H1 (cell line): ENCODE measurements around the gene CEACAM16. TPM values are rescaled to one million over a fixed set of nuclear protein-coding genes. Genes with fewer than 3 reads are reported as not detected.

ENCODE experiments used
- CTCF ChIA-PET: fragments of 300-600 bp; sonication (Branson Sonifier 250); formaldehyde crosslinking; loops from one replicate; lab custom pipeline; 2021; ENCODE audit not compliant: partially characterized antibody; lab: Charles Lee
- POLR2A ChIA-PET: fragments of 300-600 bp; sonication (Branson Sonifier 250); formaldehyde crosslinking; loops from one replicate; lab custom pipeline; 2021; ENCODE audit warnings: inconsistent platforms; ENCODE audit not compliant: partially characterized antibody; lab: Charles Lee
- DNase-seq, 2 experiments: peaks; one replicate each; pipeline versions ENCODE4 v3.0.0 to v3.0.0-alpha.2; 2010 to 2022; ENCODE audit warnings: low spot score in 2 of 2, low read depth in 1 of 2, mixed read lengths in 1 of 2
- FAIRE-seq: peaks from 2 replicates; lab custom pipeline; 2011; peaks lifted over from hg19 to GRCh38; lab: Jason Lieb, UNC
- H2AFZ ChIP-seq: 2 replicates; pipeline ENCODE4 v1.8.1; 2012; ENCODE audit warnings: low read length, inconsistent platforms
- H2AK5ac ChIP-seq: 2 replicates; pipeline ENCODE4 v1.6.1; 2013; ENCODE audit warnings: low read depth, low read length
- H2BK120ac ChIP-seq: replicated peaks from 2 replicates; pipeline ENCODE3; 2013; ENCODE audit warnings: low read depth, low read length, inconsistent platforms
- H2BK12ac ChIP-seq: 2 replicates; pipeline ENCODE4 v1.6.1; 2013; ENCODE audit warnings: low read depth, low read length
- H2BK15ac ChIP-seq: 2 replicates; pipeline ENCODE4 v1.6.1; 2013; ENCODE audit warnings: low read length
- H2BK20ac ChIP-seq: 2 replicates; pipeline ENCODE4 v1.6.1; 2013; ENCODE audit warnings: low read length
- H2BK5ac ChIP-seq: 2 replicates; pipeline ENCODE4 v1.6.1; 2013; ENCODE audit warnings: low read depth, low read length
- H3K14ac ChIP-seq: 2 replicates; pipeline ENCODE4 v1.6.1; 2013; ENCODE audit warnings: inconsistent platforms; ENCODE audit not compliant: insufficient read length
- H3K18ac ChIP-seq: 2 replicates; pipeline ENCODE4 v1.6.1; 2013; ENCODE audit warnings: low read length; ENCODE audit errors: extremely low read depth
- H3K23ac ChIP-seq: 2 replicates; pipeline ENCODE4 v1.6.1; 2013; ENCODE audit warnings: inconsistent platforms; ENCODE audit not compliant: insufficient read length
- H3K23me2 ChIP-seq: 2 replicates; pipeline ENCODE4 v1.6.1; 2013; ENCODE audit warnings: low read depth, low read length
- H3K27ac ChIP-seq: 2 replicates; pipeline ENCODE4 v1.6.1; 2011; ENCODE audit warnings: low read depth, low read length, inconsistent platforms
- H3K27me3 ChIP-seq, 4 experiments: replicated peaks in 1 of 4; 1 replicate in 1 of 4; 2 replicates in 3 of 4; pipeline versions ENCODE4 v1.6.1 to v1.8.1; 2011 to 2013; ENCODE audit warnings: low read length in 3 of 4, mild to moderate bottlenecking in 3 of 4, inconsistent platforms in 2 of 4, mixed read lengths in 2 of 4, moderate library complexity in 1 of 4; ENCODE audit not compliant: control insufficient read depth in 3 of 4, insufficient read depth in 3 of 4; ENCODE audit errors: extremely low read depth in 1 of 4
- H3K36me3 ChIP-seq, 4 experiments: 2 replicates each; pipeline versions ENCODE4 v1.6.1 to v1.8.1; 2011 to 2013; ENCODE audit warnings: mild to moderate bottlenecking in 4 of 4, low read length in 3 of 4, moderate library complexity in 2 of 4, control low read depth in 1 of 4, inconsistent platforms in 1 of 4; ENCODE audit not compliant: insufficient read depth in 4 of 4, control insufficient read depth in 2 of 4
- H3K4ac ChIP-seq: replicated peaks from 2 replicates; pipeline ENCODE3; 2013; ENCODE audit warnings: low read length, low read depth, mixed read lengths, inconsistent platforms; ENCODE audit not compliant: insufficient read length
- H3K4me1 ChIP-seq, 4 experiments: replicated peaks in 1 of 4; 1 replicate in 1 of 4; 2 replicates in 3 of 4; pipeline versions ENCODE4 v1.6.1 to v1.8.1; 2011 to 2013; ENCODE audit warnings: low read length in 3 of 4, inconsistent platforms in 2 of 4, mixed read lengths in 1 of 4; ENCODE audit not compliant: insufficient read depth in 4 of 4, control insufficient read depth in 3 of 4
- H3K4me2 ChIP-seq, 2 experiments: 2 replicates each; pipeline versions ENCODE4 v1.6.1 to v1.8.1; 2011 to 2013; ENCODE audit warnings: low read depth in 2 of 2, low read length in 2 of 2, control low read depth in 1 of 2, inconsistent platforms in 1 of 2, mild to moderate bottlenecking in 1 of 2; ENCODE audit not compliant: insufficient read depth in 1 of 2
- H3K4me3 ChIP-seq, 4 experiments: fragments of 200-600, 300-600 bp in 1 of 4; sonication (generic), shearing (Covaris generic), sonication (Bioruptor Twin) in 1 of 4; 2 replicates each; pipeline versions ENCODE4 v1.5.1 to v1.8.1; 2011 to 2016; ENCODE audit warnings: low read length in 4 of 4, low read depth in 3 of 4, control low read depth in 2 of 4, inconsistent platforms in 2 of 4, mild to moderate bottlenecking in 2 of 4, mixed read lengths in 1 of 4, moderate library complexity in 1 of 4; ENCODE audit not compliant: insufficient read depth in 2 of 4; ENCODE audit errors: extremely low read depth in 1 of 4
- H3K56ac ChIP-seq: replicated peaks from 2 replicates; pipeline ENCODE3; 2013; ENCODE audit warnings: low read depth, mild to moderate bottlenecking, mixed read lengths, low read length, inconsistent platforms; ENCODE audit not compliant: insufficient read length
- H3K79me1 ChIP-seq: 2 replicates; pipeline ENCODE4 v1.6.1; 2013; ENCODE audit warnings: low read depth, low read length, control low read depth
- H3K79me2 ChIP-seq, 2 experiments: 2 replicates each; pipeline versions ENCODE4 v1.6.1 to v1.8.1; 2012 to 2013; ENCODE audit warnings: low read length in 2 of 2, mild to moderate bottlenecking in 2 of 2, inconsistent platforms in 1 of 2; ENCODE audit not compliant: insufficient read depth in 2 of 2, control insufficient read depth in 1 of 2
- H3K9ac ChIP-seq, 4 experiments: replicated peaks in 1 of 4; 1 replicate in 1 of 4; 2 replicates in 3 of 4; pipeline versions ENCODE4 v1.6.1 to v1.8.1; 2011 to 2013; ENCODE audit warnings: low read depth in 3 of 4, low read length in 3 of 4, control low read depth in 2 of 4, mild to moderate bottlenecking in 2 of 4, moderate library complexity in 2 of 4, inconsistent platforms in 1 of 4; ENCODE audit errors: extremely low read depth in 1 of 4
- H3K9me3 ChIP-seq, 2 experiments: 2 replicates each; pipeline versions ENCODE4 v1.6.1 to v1.8.1; 2012 to 2013; ENCODE audit warnings: mild to moderate bottlenecking in 2 of 2, moderate library complexity in 2 of 2, control low read depth in 1 of 2, inconsistent platforms in 1 of 2, low read depth in 1 of 2, low read length in 1 of 2, mixed read lengths in 1 of 2; ENCODE audit not compliant: insufficient read depth in 2 of 2
- H4K20me1 ChIP-seq, 2 experiments: replicated peaks in 1 of 2; 2 replicates each; pipeline versions ENCODE3 to v1.8.1; 2011 to 2013; ENCODE audit warnings: inconsistent platforms in 2 of 2, low read length in 2 of 2, mild to moderate bottlenecking in 1 of 2; ENCODE audit not compliant: insufficient read depth in 2 of 2, control insufficient read depth in 1 of 2
- H4K5ac ChIP-seq: 2 replicates; pipeline ENCODE4 v1.6.1; 2013; ENCODE audit warnings: low read length, low read depth, mixed read lengths, inconsistent platforms; ENCODE audit not compliant: insufficient read length
- H4K8ac ChIP-seq: 2 replicates; pipeline ENCODE4 v1.8.0; 2013; ENCODE audit warnings: mild to moderate bottlenecking, moderate library complexity, low read length, inconsistent platforms; ENCODE audit not compliant: insufficient read depth; ENCODE audit errors: extremely low read depth
- H4K91ac ChIP-seq: replicated peaks from 2 replicates; pipeline ENCODE3; 2013; ENCODE audit warnings: low read length, mixed read lengths, inconsistent platforms; ENCODE audit not compliant: insufficient read length
- BACH1 ChIP-seq: IDR thresholded peaks from 2 replicates; pipeline ENCODE4 v1.6.1; 2012; ENCODE audit warnings: low read length, improper control_type of control experiment
- CREB1 ChIP-seq: IDR thresholded peaks from 2 replicates; pipeline ENCODE4 v1.6.1; 2012; ENCODE audit warnings: inconsistent platforms
- E2F6 ChIP-seq: IDR thresholded peaks from 2 replicates; pipeline ENCODE4 v1.6.1; 2012; ENCODE audit warnings: inconsistent platforms
- EZH2 ChIP-seq: fragments of 200-600 bp; sonication (generic); IDR thresholded peaks from 2 replicates; pipeline ENCODE4 v1.7.1; 2012; ENCODE audit warnings: low read depth, mild to moderate bottlenecking, moderate library complexity, low read length, inconsistent platforms; ENCODE audit not compliant: severe bottlenecking
- KDM4A ChIP-seq: IDR thresholded peaks from one replicate; pipeline ENCODE4 v1.7.1; 2012; ENCODE audit warnings: low read depth, mild to moderate bottlenecking, moderate library complexity, low read length, inconsistent platforms; ENCODE audit not compliant: severe bottlenecking
- MAFK ChIP-seq: IDR thresholded peaks from 2 replicates; pipeline ENCODE4 v1.6.1; 2012; ENCODE audit warnings: low read depth, mild to moderate bottlenecking, improper control_type of control experiment, low read length
- MAX ChIP-seq: IDR thresholded peaks from 2 replicates; pipeline ENCODE4 v1.6.1; 2012; ENCODE audit warnings: inconsistent platforms
- SUZ12 ChIP-seq: fragments of 200-600 bp; sonication (generic); IDR thresholded peaks from 2 replicates; pipeline ENCODE4 v1.6.1; 2012; ENCODE audit warnings: mild to moderate bottlenecking, inconsistent platforms, low read length, moderate library complexity, mixed read lengths
- WGBS, 2 experiments: shearing (Covaris generic) in 1 of 2; methylation state at CpG; one replicate each; pipeline versions ENCODE4 v1.1.6 to v1.1.7; 2013 to 2015; ENCODE audit warnings: low lambda C conversion rate in 2 of 2, mixed read lengths in 2 of 2, inconsistent platforms in 1 of 2, low coverage in 1 of 2, missing lambda C conversion rate in 1 of 2; ENCODE audit not compliant: insufficient replicate concordance in 2 of 2, insufficient coverage in 1 of 2, insufficient read length in 1 of 2; ENCODE audit errors: extremely low coverage in 1 of 2, missing lambda C conversion rate in 1 of 2; 5-methylcytosine and 5-hydroxymethylcytosine counted together
- polyA plus RNA-seq, 7 experiments: library from polyadenylated mRNA; depleted of rRNA in 3 of 7; stranded (reverse) in 5 of 7; unstranded in 2 of 7; fragments of >200 nt in 5 of 7; fragments of 200-250 nt in 2 of 7; gene quantifications; 1 replicate in 5 of 7; 2 replicates in 1 of 7; 4 replicates in 1 of 7; pipeline versions ENCODE4 v1.2.1 to v1.2.3, GENCODE V29; 2011 to 2013; ENCODE audit warnings: missing spikeins in 2 of 7, mixed read lengths in 2 of 7
- total RNA-seq: library from RNA; stranded (reverse); fragmentation: NEBNext Ultra II Directional; extraction: Animal tissue kit (Norgen Biotek cat#: 25700); gene quantifications from 2 replicates; pipeline ENCODE4 v1.2.1, GENCODE V29; 2021

The CEACAM16 gene
- total and polyA plus RNA-seq, 2 of the 8 experiments (the other 6 are each of a cell fraction or from before 2014, with no cell fraction given): not detected

- peaks cover 0 to 6% of the 10 kb centered on the region in 2 experiments for H4K20me1 ChIP-seq
- H4K91ac ChIP-seq: no peak overlapping the region
- DNase-seq: peak in 1 of 2 experiments; percentile 66
- H4K5ac ChIP-seq: no peak overlapping the region
- H2BK20ac ChIP-seq: 0 out of 2 replicates have a peak overlapping the region, but pooled peaks have one; percentile 32
- no peak overlapping the region for H3K9ac ChIP-seq
- H3K23me2 ChIP-seq: peaks cover 29% of the 10 kb centered on the region
- peak overlapping the region; percentile 71; the same call in 1 of the 2 replicates for H2BK12ac ChIP-seq
- no peak overlapping the region for H3K23ac ChIP-seq
- no peak for TF ChIP-seq BACH1
- TF ChIP-seq CREB1: peak; percentile 46; the same call in 1 of the 2 replicates
- peak; percentile 63 for TF ChIP-seq E2F6
- TF ChIP-seq MAX: peak; percentile 83
- peak; percentile 82 for TF ChIP-seq EZH2
- TF ChIP-seq MAFK: no peak
- peak; percentile 81; the same call in 1 of the 2 replicates for TF ChIP-seq SUZ12
- peak; percentile 27 for TF ChIP-seq KDM4A
- TF ChIP-seq, all 59 proteins: peak for 6
- Histone ChIP-seq H3K18ac (peak overlapping the region; percentile 81), H3K27ac (no peak overlapping the region), H3K4me2 (peak overlapping the region; percentile 81 to 100), H2BK120ac (no peak overlapping the region), H3K36me3 (no peaks in the 10 kb centered on the region), H3K79me2 (no peaks in the 10 kb centered on the region), H3K4me1 (peaks cover 16 to 42% (median 17%) of the 10 kb centered on the region in 4 experiments), H2BK5ac (peak overlapping the region; percentile 39; the same call in 1 of the 2 replicates), H2AFZ (no peak overlapping the region), H4K8ac (peak overlapping the region; percentile 7; the same call in 1 of the 2 replicates), H3K79me1 (no peaks in the 10 kb centered on the region), H3K14ac (no peak overlapping the region), H3K27me3 (peaks cover 26 to 52% (median 47%) of the 10 kb centered on the region in 4 experiments), H2BK15ac (peak overlapping the region; percentile 95), H2AK5ac (no peak overlapping the region), H3K56ac (no peak overlapping the region), H3K9me3 (no peaks in the 10 kb centered on the region), H3K4me3 (peak overlapping the region; percentile 42 to 66 (median 54)), H3K4ac (no peak overlapping the region)
- ChIA-PET POLR2A (interaction anchor here (0.8 to 2.5 kb wide), 4 partner anchors 12 to 51 kb away, joined by 4 to 7 read pairs (median 6); partner anchors contain the start of gene BCAM), CTCF (interaction anchor here (0.5 to 2.5 kb wide), 19 partner anchors 8 to 410 kb away, joined by 3 to 34 read pairs (median 4); no protein-coding TSS in a partner anchor)
- WGBS, 2 experiments: 9% methylated on average over 33 of the region's 53 CpGs; no CpG with 5 or more reads in 1 of the 2 experiments
- FAIRE-seq: no peak
Observed at GRCh38 chr19:44757057-44757734, 58.2 kb downstream of the CEACAM16 start.
